ENCODE measurements around the gene DCAF8.

Gene DCAF8

DNA sequence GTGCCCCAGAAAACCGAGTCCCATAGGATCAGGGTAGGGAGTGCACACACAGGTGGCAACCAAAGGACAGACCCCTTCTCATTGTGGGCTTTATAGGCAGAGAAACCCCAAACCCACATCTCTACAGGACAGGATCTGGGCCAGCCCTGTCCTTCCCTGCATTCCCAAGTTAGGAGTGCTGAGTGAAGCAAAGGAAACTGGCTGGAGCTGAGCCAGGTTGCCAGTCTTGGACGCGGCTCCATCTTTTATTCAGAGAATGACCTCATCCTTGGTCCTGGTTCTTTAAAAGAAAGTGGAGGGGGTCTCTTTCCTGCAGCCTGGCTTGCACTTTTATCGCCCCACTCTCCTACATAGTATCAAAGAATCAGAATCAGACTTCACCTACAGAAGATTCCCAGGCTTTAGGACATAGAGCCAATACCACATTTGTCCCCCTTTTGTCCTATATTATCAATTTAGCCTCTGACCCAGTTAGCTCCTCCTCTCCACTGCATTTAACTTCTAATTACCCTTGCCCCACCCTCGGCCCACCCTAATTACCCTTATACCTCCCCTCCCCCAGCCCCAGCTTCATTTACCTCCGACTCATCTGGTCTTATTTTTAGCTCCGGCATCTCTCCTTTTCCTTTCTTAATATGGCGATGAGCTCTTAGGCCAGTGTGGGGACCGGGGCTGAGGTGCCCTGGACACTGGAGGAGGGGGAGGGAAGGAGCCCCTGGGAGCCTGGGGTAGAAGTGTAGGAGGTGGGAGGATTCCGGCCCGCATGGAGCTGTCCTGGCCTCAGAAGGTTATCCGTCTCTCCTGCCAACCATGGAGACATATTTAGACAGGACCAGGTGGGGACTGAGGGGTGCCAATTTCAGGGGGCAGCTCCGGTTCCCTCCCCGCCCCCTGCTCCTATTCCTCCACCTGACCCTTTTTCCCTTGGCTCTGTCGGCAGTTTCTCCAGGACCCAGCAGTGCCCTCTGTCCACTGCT is 72.4 kb downstream of the DCAF8 start, which contains the start of gene CASQ1:
Gene CASQ1, plus strand, starts transcription at position 927 of the 977 bp plus-strand sequence. CDS start 177 bp downstream, outside the sequence.
- no peak for DNase-seq (ENCODE audit: low read depth)
- no peak within 1 kb of the TSS for H3K4me3 ChIP-seq (ENCODE audit: low read depth, low read length)
- TF ChIP-seq, protein P1, sequence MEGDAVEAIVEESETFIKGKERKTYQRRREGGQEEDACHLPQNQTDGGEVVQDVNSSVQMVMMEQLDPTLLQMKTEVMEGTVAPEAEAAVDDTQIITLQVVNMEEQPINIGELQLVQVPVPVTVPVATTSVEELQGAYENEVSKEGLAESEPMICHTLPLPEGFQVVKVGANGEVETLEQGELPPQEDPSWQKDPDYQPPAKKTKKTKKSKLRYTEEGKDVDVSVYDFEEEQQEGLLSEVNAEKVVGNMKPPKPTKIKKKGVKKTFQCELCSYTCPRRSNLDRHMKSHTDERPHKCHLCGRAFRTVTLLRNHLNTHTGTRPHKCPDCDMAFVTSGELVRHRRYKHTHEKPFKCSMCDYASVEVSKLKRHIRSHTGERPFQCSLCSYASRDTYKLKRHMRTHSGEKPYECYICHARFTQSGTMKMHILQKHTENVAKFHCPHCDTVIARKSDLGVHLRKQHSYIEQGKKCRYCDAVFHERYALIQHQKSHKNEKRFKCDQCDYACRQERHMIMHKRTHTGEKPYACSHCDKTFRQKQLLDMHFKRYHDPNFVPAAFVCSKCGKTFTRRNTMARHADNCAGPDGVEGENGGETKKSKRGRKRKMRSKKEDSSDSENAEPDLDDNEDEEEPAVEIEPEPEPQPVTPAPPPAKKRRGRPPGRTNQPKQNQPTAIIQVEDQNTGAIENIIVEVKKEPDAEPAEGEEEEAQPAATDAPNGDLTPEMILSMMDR (IDR thresholded peaks at IDR 0.05; ENCODE audit: low read depth, low read length), result no peak
- TF ChIP-seq, protein P2, sequence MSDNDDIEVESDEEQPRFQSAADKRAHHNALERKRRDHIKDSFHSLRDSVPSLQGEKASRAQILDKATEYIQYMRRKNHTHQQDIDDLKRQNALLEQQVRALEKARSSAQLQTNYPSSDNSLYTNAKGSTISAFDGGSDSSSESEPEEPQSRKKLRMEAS (IDR thresholded peaks at IDR 0.05; ENCODE audit: low read depth, low read length), result no peak
- TF ChIP-seq POLR2A (IDR thresholded peaks at IDR 0.05; ENCODE audit: extremely low read depth, insufficient read length), result no peak
- no peak for TF ChIP-seq MYC (IDR thresholded peaks at IDR 0.05; ENCODE audit: low read depth, low read length)

DNA sequence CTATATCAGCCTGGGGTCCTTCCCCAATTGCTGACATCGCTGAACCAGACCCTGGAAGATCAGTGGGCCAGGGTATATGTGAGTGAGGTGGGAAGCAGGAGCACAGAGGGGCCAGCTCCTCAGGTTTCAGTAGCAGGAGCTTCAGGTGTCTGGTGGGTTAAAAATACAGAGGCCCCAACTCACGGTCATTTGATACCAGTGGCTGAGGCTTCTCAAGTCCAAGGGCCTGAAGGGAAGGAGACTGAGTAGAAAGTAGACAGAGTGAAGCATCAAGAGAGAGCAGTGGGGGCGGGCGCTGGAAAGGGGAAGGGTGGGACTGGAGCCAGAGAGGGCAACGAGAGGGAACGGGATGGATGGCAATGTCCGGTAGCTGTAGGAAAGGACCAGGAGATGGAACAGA is 74.0 kb downstream of the DCAF8 start:
- DNase-seq (ENCODE audit: low read depth), result no peak
- H3K4me3 ChIP-seq (ENCODE audit: low read depth, low read length), result no peak overlapping the region
- TF ChIP-seq, protein P2 (IDR thresholded peaks at IDR 0.05; ENCODE audit: low read depth, low read length), result no peak
- TF ChIP-seq MYC (IDR thresholded peaks at IDR 0.05; ENCODE audit: low read depth, low read length) (no peak), POLR2A (IDR thresholded peaks at IDR 0.05; ENCODE audit: extremely low read depth, insufficient read length) (no peak)
- TF ChIP-seq, protein P1 (IDR thresholded peaks at IDR 0.05; ENCODE audit: low read depth, low read length), result no peak

DNA sequence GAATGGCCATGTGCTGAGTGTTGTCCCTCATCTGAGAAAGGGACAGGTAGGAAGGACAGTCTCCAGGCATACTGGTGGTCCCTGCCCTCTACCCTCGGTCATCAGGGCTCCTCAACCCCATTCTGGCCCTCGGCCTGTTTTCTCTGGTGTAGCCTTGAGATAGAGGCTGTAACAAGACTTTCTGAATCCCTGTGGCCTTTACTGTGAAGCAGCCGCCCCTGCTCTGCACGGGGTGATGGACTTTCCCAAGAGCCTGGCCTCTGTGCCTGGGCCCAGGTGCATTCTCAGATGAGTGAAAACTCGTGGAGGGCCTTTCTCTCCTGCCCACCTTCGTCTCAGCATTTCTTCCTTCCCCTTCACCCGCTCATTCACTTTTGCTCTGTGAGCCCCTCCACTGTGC is 74.9 kb downstream of the DCAF8 start:
- H3K4me3 ChIP-seq (ENCODE audit: low read depth, low read length), result no peak overlapping the region
- TF ChIP-seq POLR2A (IDR thresholded peaks at IDR 0.05; ENCODE audit: extremely low read depth, insufficient read length) (no peak), MYC (IDR thresholded peaks at IDR 0.05; ENCODE audit: low read depth, low read length) (no peak)
- TF ChIP-seq, protein P2 (IDR thresholded peaks at IDR 0.05; ENCODE audit: low read depth, low read length), result no peak
- TF ChIP-seq, protein P1 (IDR thresholded peaks at IDR 0.05; ENCODE audit: low read depth, low read length), result no peak
- no peak for DNase-seq (ENCODE audit: low read depth)

DNA sequence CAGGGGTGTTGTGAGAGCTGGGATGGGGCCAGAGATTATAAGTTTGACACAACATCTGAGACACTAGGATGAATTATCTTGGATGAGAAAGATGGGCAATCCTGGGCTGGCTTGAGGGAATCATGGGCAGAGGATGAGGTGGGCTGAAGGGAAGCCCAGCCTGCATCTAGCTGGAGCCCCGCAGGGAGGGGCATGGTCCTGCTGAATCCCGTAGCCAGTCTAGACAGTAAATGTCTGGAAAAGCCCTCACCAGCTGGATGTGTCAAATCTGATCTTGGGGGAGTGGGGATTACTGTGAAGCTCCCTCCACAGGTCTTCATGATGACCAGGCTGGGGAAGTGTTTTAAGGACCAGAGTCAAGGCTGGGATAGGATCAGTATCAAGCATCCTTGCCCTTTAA is 75.6 kb downstream of the DCAF8 start:
- H3K4me3 ChIP-seq (ENCODE audit: low read depth, low read length), result no peak overlapping the region
- DNase-seq (ENCODE audit: low read depth), result no peak
- TF ChIP-seq POLR2A (IDR thresholded peaks at IDR 0.05; ENCODE audit: extremely low read depth, insufficient read length) (no peak), MYC (IDR thresholded peaks at IDR 0.05; ENCODE audit: low read depth, low read length) (no peak)
- TF ChIP-seq, protein P1 (IDR thresholded peaks at IDR 0.05; ENCODE audit: low read depth, low read length), result no peak
- TF ChIP-seq, protein P2 (IDR thresholded peaks at IDR 0.05; ENCODE audit: low read depth, low read length), result no peak

DNA sequence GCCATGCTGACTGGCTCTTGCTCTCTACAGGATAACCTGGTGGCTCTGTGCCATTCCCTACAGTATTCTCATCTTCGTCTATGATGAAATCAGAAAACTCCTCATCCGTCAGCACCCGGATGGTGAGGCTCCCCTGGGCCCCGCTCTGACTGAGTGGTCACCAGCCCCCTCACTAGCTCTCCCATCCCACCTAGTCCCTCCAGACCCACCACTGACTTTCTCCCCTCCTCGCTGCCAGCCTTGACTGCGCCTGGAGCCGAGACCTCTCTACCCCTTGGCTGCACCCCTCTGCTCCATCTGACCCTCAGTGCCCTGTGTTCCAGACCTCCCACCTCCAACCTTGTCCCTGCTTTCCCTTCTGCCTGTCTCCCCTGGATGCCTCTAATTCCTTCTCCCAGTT is 76.1 kb downstream of the DCAF8 start:
- H3K4me3 ChIP-seq (ENCODE audit: low read depth, low read length), result no peak overlapping the region
- TF ChIP-seq, protein P2 (IDR thresholded peaks at IDR 0.05; ENCODE audit: low read depth, low read length), result no peak
- TF ChIP-seq POLR2A (IDR thresholded peaks at IDR 0.05; ENCODE audit: extremely low read depth, insufficient read length) (no peak), MYC (IDR thresholded peaks at IDR 0.05; ENCODE audit: low read depth, low read length) (no peak)
- TF ChIP-seq, protein P1 (IDR thresholded peaks at IDR 0.05; ENCODE audit: low read depth, low read length), result no peak
- no peak for DNase-seq (ENCODE audit: low read depth)

All from NB4 (cell line).